Spleen (tissue), 11 donors: ENCODE measurements around the gene UNC93A. TPM values are rescaled to one million over a fixed set of nuclear protein-coding genes. Genes with fewer than 3 reads are reported as not detected.
"Not testable (repeated sequence)": the region's sequence is repeated elsewhere in the genome, so short reads cannot be mapped to it uniquely, and the experiment has no call there.

Source experiments
- DNase-seq: peaks from one replicate; pipeline ENCODE4 v3.0.0-alpha.2; 2020
- H3K27ac ChIP-seq, 8 donors: fragments of 200-600 bp; sonication (generic) in 7 of 8; 1 replicate in 4 of 8; 2 replicates in 4 of 8; pipeline versions ENCODE4 v1.5.0 to v1.8.0; 2016 to 2021; ENCODE audit warnings: inconsistent platforms in 4 of 8, mild to moderate bottlenecking in 4 of 8, moderate library complexity in 1 of 8
- H3K27me3 ChIP-seq, 7 donors: fragments of 200-600 bp; sonication (generic) in 6 of 7; replicated peaks in 1 of 7; 1 replicate in 4 of 7; 2 replicates in 3 of 7; pipeline versions ENCODE4 v1.5.0 to v1.8.0; 2016 to 2021; ENCODE audit warnings: inconsistent platforms in 3 of 7, mild to moderate bottlenecking in 1 of 7
- H3K36me3 ChIP-seq, 6 donors: fragments of 200-600 bp; sonication (generic) in 5 of 6; 1 replicate in 4 of 6; 2 replicates in 2 of 6; pipeline versions ENCODE4 v1.5.0 to v1.8.0; 2016 to 2021; ENCODE audit warnings: inconsistent platforms in 2 of 6
- H3K4me1 ChIP-seq, 6 donors: fragments of 200-600 bp; sonication (generic) in 5 of 6; 1 replicate in 3 of 6; 2 replicates in 3 of 6; pipeline versions ENCODE4 v1.5.0 to v1.8.0; 2016 to 2021; ENCODE audit warnings: inconsistent platforms in 3 of 6
- H3K4me3 ChIP-seq, 8 donors: fragments of 200-600 bp; sonication (generic) in 7 of 8; 1 replicate in 4 of 8; 2 replicates in 4 of 8; pipeline versions ENCODE4 v1.5.0 to v1.8.0; 2016 to 2021; ENCODE audit warnings: inconsistent platforms in 4 of 8, mild to moderate bottlenecking in 4 of 8, moderate library complexity in 2 of 8
- H3K9me3 ChIP-seq, 8 donors: fragments of 200-600 bp; sonication (generic) in 7 of 8; 1 replicate in 4 of 8; 2 replicates in 4 of 8; pipeline versions ENCODE4 v1.5.0 to v1.8.0; 2016 to 2021; ENCODE audit warnings: inconsistent platforms in 4 of 8
- CTCF ChIP-seq, 11 experiments: fragments of 200-600 bp in 7 of 11; fragments of 450-650 bp in 4 of 11; sonication (generic) in 4 of 11; IDR thresholded peaks in 8 of 11; conservative IDR thresholded peaks in 3 of 11; 1 replicate in 7 of 11; 2 replicates in 4 of 11; pipeline versions ENCODE4 v1.4.0 to v1.8.0; 2016 to 2021; ENCODE audit warnings: antibody characterized with exemption in 11 of 11, inconsistent platforms in 4 of 11, mild to moderate bottlenecking in 1 of 11
- POLR2A ChIP-seq, 3 donors: fragments of 450-650 bp; IDR thresholded peaks; one replicate each; pipeline ENCODE4 v1.5.1; 2017; ENCODE audit warnings: antibody characterized with exemption in 3 of 3, mild to moderate bottlenecking in 1 of 3
- POLR2AphosphoS5 ChIP-seq, 3 donors: sonication (generic); formaldehyde crosslinking; IDR thresholded peaks; one replicate each; pipeline ENCODE4 v1.5.1; 2017; ENCODE audit warnings: antibody characterized with exemption in 3 of 3
- WGBS, 5 donors: extraction: QIAGEN DNeasy Blood & Tissue Kit in 3 of 5; methylation state at CpG; one replicate each; pipeline versions ENCODE4 v1.1.5 to v1.1.7; 2013 to 2018; 5-methylcytosine and 5-hydroxymethylcytosine counted together
- intact Hi-C: fragments of 100-400 bp; cut with DNase I; formaldehyde crosslinking; loops from one replicate; pipeline ENCODE4 v1.15.0; 2023; ENCODE audit warnings: low total_unique reads
- polyA plus RNA-seq, 3 donors: library from polyadenylated mRNA; stranded (reverse); fragments of 200-250 nt; gene quantifications; one replicate each; pipeline ENCODE4 v1.2.1, GENCODE V29; 2013
- total RNA-seq, 7 donors: library from RNA; depleted of rRNA in 3 of 7; stranded (reverse); fragments of >200 nt in 3 of 7; fragmentation: NEBNext Ultra II Directional in 4 of 7; extraction: Animal tissue kit (Norgen Biotek cat#: 25700) in 4 of 7; gene quantifications; one replicate each; pipeline versions ENCODE4 v1.1.0 to v1.2.1, GENCODE V29; 2016 to 2021
- donor health status: healthy with polysubstance abuse.
- donor health status: DM: no; HTN: no; CAD: no; lungs with moderate emphysema.
- donor health status: DM: no; HTN: no; CAD: no.
- donor health status: Bipolar disorder and iron deficiency.
- donor health status: healthy.
- donor health status: DM: no; HTN: no; CAD: no.
- donor health status: DM: yes; HTN: yes; CAD: no.

UNC93A gene
- total and polyA plus RNA-seq, 10 donors = not detected

- H3K36me3 ChIP-seq, intact Hi-C loops, H3K4me1 ChIP-seq, H3K9me3 ChIP-seq, H3K4me3 ChIP-seq, H3K27ac ChIP-seq, DNase-seq: not testable (repeated sequence)
- peaks cover 0 to 11% (median 0%) of the 10 kb centered on the region in 7 donors for H3K27me3 ChIP-seq
- 75 to 89% (median 80%) methylated on average over 4 to 13 of the region's 13 CpGs; no CpG with 5 or more reads in 1 of the 5 donors for WGBS, 5 donors
Observed at GRCh38 chr6:167320754-167321056, 29.6 kb downstream of the UNC93A start.

GRCh38 chr6:167321185-167321584 is 30.1 kb downstream of the UNC93A start:
- DNase-seq, H3K4me1 ChIP-seq, intact Hi-C loops, H3K27ac ChIP-seq, H3K36me3 ChIP-seq, H3K9me3 ChIP-seq, H3K4me3 ChIP-seq: not testable (repeated sequence)
- H3K27me3 ChIP-seq = peaks cover 0 to 11% (median 0%) of the 10 kb centered on the region in 7 donors
- WGBS, 5 donors = 62 to 82% (median 79%) methylated on average over 6 to 9 of the region's 9 CpGs

- Histone ChIP-seq H3K27me3 (no peaks in the 10 kb centered on the region), H3K27ac (no peak overlapping the region), H3K9me3 (no peaks in the 10 kb centered on the region), H3K4me1 (no peaks in the 10 kb centered on the region), H3K36me3 (no peaks in the 10 kb centered on the region), H3K4me3 (no peak overlapping the region)
- intact Hi-C loops = no loop called here
- peak; percentile 21 for DNase-seq
- TF ChIP-seq POLR2AphosphoS5 (IDR thresholded peaks at IDR 0.05) (no peak), POLR2A (IDR thresholded peaks at IDR 0.05) (no peak), CTCF (IDR thresholded peaks at IDR 0.05 in 8 of 11, conservative IDR thresholded peaks at IDR 0.05 in 3 of 11) (no peak)
- 79 to 94% (median 88%) methylated on average over 7 of the region's 7 CpGs for WGBS, 5 donors
Observed at GRCh38 chr6:167323111-167323510, 32.0 kb downstream of the UNC93A start.

- no peak for TF ChIP-seq CTCF (IDR thresholded peaks at IDR 0.05 in 8 of 11, conservative IDR thresholded peaks at IDR 0.05 in 3 of 11)
- no peak for TF ChIP-seq POLR2AphosphoS5 (IDR thresholded peaks at IDR 0.05)
- TF ChIP-seq POLR2A (IDR thresholded peaks at IDR 0.05) = no peak
- H3K4me1 ChIP-seq = no peaks in the 10 kb centered on the region
- intact Hi-C loops = no loop called here
- no peaks in the 10 kb centered on the region for H3K27me3 ChIP-seq
- no peaks in the 10 kb centered on the region for H3K36me3 ChIP-seq
- DNase-seq = peak; percentile 55
- no peak overlapping the region for H3K4me3 ChIP-seq
- no peak overlapping the region for H3K27ac ChIP-seq
- WGBS, 5 donors = 88 to 97% (median 93%) methylated on average over 10 of the region's 10 CpGs
- H3K9me3 ChIP-seq = no peaks in the 10 kb centered on the region
Observed at GRCh38 chr6:167324111-167324510, 33.0 kb downstream of the UNC93A start.

GRCh38 chr6:167325766-167326165 is 34.7 kb downstream of the UNC93A start:
- WGBS, 5 donors = 92 to 98% (median 94%) methylated on average over 13 of the region's 13 CpGs
- TF ChIP-seq POLR2A (IDR thresholded peaks at IDR 0.05) = no peak
- TF ChIP-seq POLR2AphosphoS5 (IDR thresholded peaks at IDR 0.05) = no peak
- TF ChIP-seq CTCF (IDR thresholded peaks at IDR 0.05 in 8 of 11, conservative IDR thresholded peaks at IDR 0.05 in 3 of 11) = no peak

More at GRCh38 chr6:167325766-167326165, 34.7 kb downstream of the UNC93A start:
- no peaks in the 10 kb centered on the region for H3K9me3 ChIP-seq
- no peaks in the 10 kb centered on the region for H3K36me3 ChIP-seq
- H3K27ac ChIP-seq = no peak overlapping the region
- DNase-seq = no peak
- intact Hi-C loops = no loop called here
- H3K4me1 ChIP-seq = no peaks in the 10 kb centered on the region
- no peak overlapping the region for H3K4me3 ChIP-seq
- peaks cover 0 to 3% (median 0%) of the 10 kb centered on the region in 7 donors for H3K27me3 ChIP-seq
